ENCODE measurements around the gene PLIN4. TPM values are rescaled to one million over a fixed set of nuclear protein-coding genes. Genes with fewer than 3 reads are reported as not detected.

PLIN4 gene
- total RNA-seq, 1 donor from 2014 or later = 1.3 TPM

DNA sequence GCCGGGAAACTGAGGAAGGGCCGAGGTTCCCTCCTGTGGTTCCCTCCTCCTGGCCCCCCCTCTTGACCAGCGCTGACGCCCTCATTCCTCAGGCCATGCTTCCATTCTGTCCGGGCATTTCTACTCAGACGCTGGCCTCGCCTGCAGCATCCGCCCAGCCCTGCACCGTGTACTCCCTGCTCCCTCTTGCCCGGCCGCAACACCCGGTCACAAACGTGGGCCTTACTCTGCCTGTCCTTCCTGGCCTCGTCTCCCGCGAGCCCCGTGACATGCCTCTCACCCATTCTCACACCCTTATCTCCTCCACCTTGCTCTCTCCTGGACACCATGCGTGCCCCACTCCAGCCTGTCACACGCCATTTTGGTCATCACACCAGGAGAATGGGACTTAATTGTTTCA is 34.9 kb downstream of the PLIN4 start:
- no peak for DNase-seq (ENCODE audit: low spot score, unreplicated experiment)
- no peaks in the 10 kb centered on the region for H3K4me1 Mint-ChIP-seq (ENCODE audit: low read depth)
- no peaks in the 10 kb centered on the region for H3K9me3 Mint-ChIP-seq (ENCODE audit: low read depth)
- H3K4me3 Mint-ChIP-seq (ENCODE audit: low read depth) = no peak overlapping the region
- H3K27ac Mint-ChIP-seq = no peak overlapping the region
- peaks cover 10% of the 10 kb centered on the region for H3K36me3 Mint-ChIP-seq (ENCODE audit: insufficient read depth)
- H3K27me3 Mint-ChIP-seq = no peaks in the 10 kb centered on the region
- TF ChIP-seq, protein P1, sequence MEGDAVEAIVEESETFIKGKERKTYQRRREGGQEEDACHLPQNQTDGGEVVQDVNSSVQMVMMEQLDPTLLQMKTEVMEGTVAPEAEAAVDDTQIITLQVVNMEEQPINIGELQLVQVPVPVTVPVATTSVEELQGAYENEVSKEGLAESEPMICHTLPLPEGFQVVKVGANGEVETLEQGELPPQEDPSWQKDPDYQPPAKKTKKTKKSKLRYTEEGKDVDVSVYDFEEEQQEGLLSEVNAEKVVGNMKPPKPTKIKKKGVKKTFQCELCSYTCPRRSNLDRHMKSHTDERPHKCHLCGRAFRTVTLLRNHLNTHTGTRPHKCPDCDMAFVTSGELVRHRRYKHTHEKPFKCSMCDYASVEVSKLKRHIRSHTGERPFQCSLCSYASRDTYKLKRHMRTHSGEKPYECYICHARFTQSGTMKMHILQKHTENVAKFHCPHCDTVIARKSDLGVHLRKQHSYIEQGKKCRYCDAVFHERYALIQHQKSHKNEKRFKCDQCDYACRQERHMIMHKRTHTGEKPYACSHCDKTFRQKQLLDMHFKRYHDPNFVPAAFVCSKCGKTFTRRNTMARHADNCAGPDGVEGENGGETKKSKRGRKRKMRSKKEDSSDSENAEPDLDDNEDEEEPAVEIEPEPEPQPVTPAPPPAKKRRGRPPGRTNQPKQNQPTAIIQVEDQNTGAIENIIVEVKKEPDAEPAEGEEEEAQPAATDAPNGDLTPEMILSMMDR (IDR thresholded peaks at IDR 0.05; ENCODE audit: unreplicated experiment) = no peak

DNA sequence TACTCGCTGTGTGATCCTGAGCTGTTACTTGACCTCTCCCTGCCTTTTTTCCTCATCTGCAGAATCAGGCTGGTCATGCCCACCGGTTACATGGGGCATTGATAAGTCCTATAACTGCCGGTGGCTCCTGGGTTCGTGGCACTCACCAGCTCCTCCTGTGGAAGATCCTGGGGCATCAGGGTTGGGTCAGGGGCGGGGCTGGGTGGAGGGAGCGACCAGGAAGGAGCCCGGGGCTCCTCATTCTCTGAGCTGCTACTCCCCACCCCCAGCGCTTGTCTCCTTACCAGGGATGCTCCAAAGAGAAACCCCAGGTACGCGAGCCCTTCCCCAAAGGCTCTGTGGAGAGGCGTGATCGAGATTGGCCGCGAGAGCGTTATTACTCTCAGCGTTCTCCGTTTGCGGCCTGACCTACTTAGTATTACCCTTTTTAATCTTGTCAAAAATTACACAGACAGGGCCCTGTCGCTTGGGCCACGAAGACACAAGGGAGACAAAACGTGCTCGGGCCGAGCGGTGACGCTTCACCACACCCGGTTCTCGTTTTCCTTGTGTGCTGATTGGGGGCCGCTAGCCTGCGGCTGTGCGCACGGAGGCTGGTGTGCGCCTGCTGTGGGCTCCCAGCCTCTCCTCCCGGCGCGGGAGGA is 35.4 kb downstream of the PLIN4 start:
- Mint-ChIP-seq H3K27ac (no peak overlapping the region), H3K36me3 (ENCODE audit: insufficient read depth) (peaks cover 11% of the 10 kb centered on the region), H3K27me3 (no peaks in the 10 kb centered on the region), H3K9me3 (ENCODE audit: low read depth) (no peaks in the 10 kb centered on the region), H3K4me3 (ENCODE audit: low read depth) (no peak overlapping the region), H3K4me1 (ENCODE audit: low read depth) (no peaks in the 10 kb centered on the region)
- TF ChIP-seq, protein P1 (IDR thresholded peaks at IDR 0.05; ENCODE audit: unreplicated experiment) = no peak
- DNase-seq (ENCODE audit: low spot score, unreplicated experiment) = no peak

DNA sequence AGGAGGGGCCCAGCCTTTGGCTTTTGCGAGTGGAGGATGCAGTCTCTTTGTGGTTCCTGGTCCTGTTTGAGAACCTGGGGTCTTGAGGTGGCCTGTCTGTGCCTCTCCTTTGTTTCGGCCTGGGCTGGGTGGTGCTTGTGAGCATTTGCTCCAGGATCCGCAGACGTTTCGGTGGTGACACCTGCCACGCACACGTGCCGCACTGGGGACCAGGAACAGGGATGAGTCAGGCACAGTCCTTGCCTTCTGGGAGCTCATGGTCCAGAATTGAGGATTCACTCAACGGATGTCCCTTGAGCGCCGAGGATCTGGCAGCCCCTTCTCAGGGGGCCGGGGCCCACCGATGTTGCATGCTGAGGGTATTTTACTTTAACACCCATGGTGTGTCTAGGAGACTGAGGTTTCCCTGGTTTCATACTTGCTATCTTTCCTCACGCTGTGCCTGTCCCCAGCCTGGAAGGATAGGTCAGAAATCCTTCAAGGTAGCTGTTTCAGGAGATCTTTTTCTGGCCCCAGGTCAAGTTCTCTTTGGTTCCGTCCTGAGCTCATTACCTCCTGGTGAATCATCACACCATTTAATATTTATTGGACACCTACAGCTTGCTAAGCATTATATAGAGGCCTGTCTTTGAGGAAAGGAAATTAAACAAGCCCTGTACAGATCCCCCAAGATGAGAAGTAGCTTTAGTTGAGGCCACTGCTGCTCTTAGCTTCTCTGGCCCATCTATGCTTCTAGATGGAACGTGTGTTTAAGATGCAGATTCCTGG is 41.1 kb downstream of the PLIN4 start:
- TF ChIP-seq, protein P1 (IDR thresholded peaks at IDR 0.05; ENCODE audit: unreplicated experiment) = no peak

DNA sequence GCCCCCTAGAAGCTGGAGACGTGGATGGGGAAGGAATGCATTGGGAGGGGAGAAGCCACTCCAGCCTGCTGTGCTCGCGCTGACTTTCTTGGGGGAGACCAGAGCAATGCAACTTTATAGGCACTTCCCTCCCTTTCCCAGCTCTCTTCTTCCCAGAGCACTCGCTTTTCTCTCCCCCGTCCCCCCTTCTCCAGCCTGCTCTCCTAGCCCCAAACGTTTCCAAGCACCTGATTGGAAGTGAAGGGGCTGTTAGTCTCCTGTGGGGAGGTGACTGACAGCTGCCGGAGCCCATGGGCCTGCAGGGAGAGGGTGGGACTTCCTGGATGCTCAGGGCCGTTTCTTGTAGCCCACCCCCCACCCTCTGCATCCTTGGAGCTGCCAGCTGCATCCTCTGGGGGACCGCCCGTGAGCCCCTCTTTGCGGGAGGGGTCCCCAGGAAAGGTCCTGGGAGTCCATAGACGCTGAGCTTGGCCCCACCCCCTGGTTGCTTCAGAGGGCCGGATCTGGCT is 43.7 kb downstream of the PLIN4 start:
- TF ChIP-seq, protein P1 (IDR thresholded peaks at IDR 0.05; ENCODE audit: unreplicated experiment) = no peak
- DNase-seq (ENCODE audit: low spot score, unreplicated experiment) = no peak
- H3K4me3 Mint-ChIP-seq (ENCODE audit: low read depth) = peak overlapping the region; percentile 80
- H3K9me3 Mint-ChIP-seq (ENCODE audit: low read depth) = no peaks in the 10 kb centered on the region
- H3K36me3 Mint-ChIP-seq (ENCODE audit: insufficient read depth) = peaks cover 5% of the 10 kb centered on the region
- peaks cover 15% of the 10 kb centered on the region for H3K4me1 Mint-ChIP-seq (ENCODE audit: low read depth)
- peak overlapping the region; percentile 68 for H3K27ac Mint-ChIP-seq
- no peaks in the 10 kb centered on the region for H3K27me3 Mint-ChIP-seq

More for the DNA sequence above, 41.1 kb downstream of the PLIN4 start:
- Mint-ChIP-seq H3K27ac (no peak overlapping the region), H3K36me3 (ENCODE audit: insufficient read depth) (peaks cover 5% of the 10 kb centered on the region), H3K4me1 (ENCODE audit: low read depth) (peaks cover 14% of the 10 kb centered on the region), H3K9me3 (ENCODE audit: low read depth) (no peaks in the 10 kb centered on the region), H3K4me3 (ENCODE audit: low read depth) (no peak overlapping the region), H3K27me3 (no peaks in the 10 kb centered on the region)
- DNase-seq (ENCODE audit: low spot score, unreplicated experiment) = no peak

DNA sequence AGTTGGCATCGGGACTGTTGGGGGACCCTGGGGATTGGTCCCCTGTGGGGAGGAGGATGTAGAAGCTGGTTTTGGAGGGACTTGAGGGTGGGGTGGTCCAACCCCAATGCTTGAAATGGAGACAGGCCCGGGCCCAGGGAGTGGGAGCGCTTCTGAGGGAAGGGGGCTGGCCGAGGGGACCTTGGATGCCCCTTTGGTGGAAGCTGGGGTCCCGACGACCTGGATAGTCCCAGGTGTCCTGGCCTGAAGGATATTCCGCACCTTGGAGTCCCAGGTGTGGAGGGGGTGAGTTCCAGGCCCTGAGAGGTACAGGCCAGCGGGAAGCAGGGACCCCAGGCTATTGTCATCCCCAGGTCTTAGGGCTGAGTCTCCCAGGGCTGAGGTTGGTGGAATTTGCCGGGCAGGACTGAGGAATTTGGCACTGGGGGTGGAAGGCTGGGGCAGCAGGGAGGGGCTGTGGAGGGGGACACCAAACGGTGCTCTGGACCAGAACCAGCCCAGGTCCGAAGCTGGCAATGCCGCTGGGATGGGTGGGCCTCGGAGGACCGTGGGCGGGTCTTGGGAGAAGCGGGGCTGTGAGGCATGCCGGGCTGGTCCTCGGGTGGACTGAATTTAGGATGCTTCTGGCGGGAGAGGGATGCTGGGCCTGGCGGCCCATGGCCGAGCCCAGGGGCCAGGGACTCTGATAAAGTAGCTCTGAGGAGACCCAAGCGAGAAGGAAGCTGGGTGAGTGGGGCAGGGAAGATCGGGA is 44.3 kb downstream of the PLIN4 start:
- H3K36me3 Mint-ChIP-seq (ENCODE audit: insufficient read depth) = peaks cover 5% of the 10 kb centered on the region
- H3K9me3 Mint-ChIP-seq (ENCODE audit: low read depth) = no peaks in the 10 kb centered on the region
- DNase-seq (ENCODE audit: low spot score, unreplicated experiment) = no peak
- TF ChIP-seq, protein P1 (IDR thresholded peaks at IDR 0.05; ENCODE audit: unreplicated experiment) = no peak
- peaks cover 15% of the 10 kb centered on the region for H3K4me1 Mint-ChIP-seq (ENCODE audit: low read depth)
- H3K27ac Mint-ChIP-seq = peak overlapping the region; percentile 85
- no peaks in the 10 kb centered on the region for H3K27me3 Mint-ChIP-seq
- peak overlapping the region; percentile 80 for H3K4me3 Mint-ChIP-seq (ENCODE audit: low read depth)
